Small intestine (tissue), 7 donors: ENCODE data around the gene AZIN2. TPM values are rescaled to one million over a fixed set of nuclear protein-coding genes. Genes with fewer than 3 reads are reported as not detected.
"Not testable (repeated sequence)": the region's sequence is repeated elsewhere in the genome, so short reads cannot be mapped to it uniquely, and the experiment has no call there.

Experiments
- DNase-seq, 2 donors: peaks; one replicate each; pipeline versions ENCODE4 v3.0.0 to v3.0.0-alpha.2; 2013
- FAIRE-seq: peaks from 2 replicates; lab custom pipeline; 2012; peaks lifted over from hg19 to GRCh38; lab: Jason Lieb, UNC
- H3K27ac ChIP-seq, 3 donors: one replicate each; pipeline ENCODE4 v1.5.1; 2013; ENCODE audit warnings: low read length in 2 of 3, mild to moderate bottlenecking in 2 of 3, control low read depth in 1 of 3, inconsistent platforms in 1 of 3, low read depth in 1 of 3, moderate library complexity in 1 of 3
- H3K27me3 ChIP-seq, 3 donors: one replicate each; pipeline ENCODE4 v1.6.1; 2013; ENCODE audit warnings: low read length in 3 of 3, inconsistent platforms in 1 of 3; ENCODE audit not compliant: control insufficient read depth in 3 of 3, insufficient read depth in 3 of 3
- H3K36me3 ChIP-seq, 3 donors: one replicate each; pipeline ENCODE4 v1.6.1; 2013; ENCODE audit warnings: low read length in 3 of 3, inconsistent platforms in 1 of 3, low read depth in 1 of 3, mild to moderate bottlenecking in 1 of 3, moderate library complexity in 1 of 3; ENCODE audit not compliant: control insufficient read depth in 3 of 3, insufficient read depth in 2 of 3
- H3K4me1 ChIP-seq, 3 donors: one replicate each; pipeline ENCODE4 v1.6.1; 2013; ENCODE audit warnings: low read length in 2 of 3, inconsistent platforms in 1 of 3, low read depth in 1 of 3, mild to moderate bottlenecking in 1 of 3, moderate library complexity in 1 of 3; ENCODE audit not compliant: control insufficient read depth in 3 of 3, insufficient read depth in 2 of 3
- H3K4me3 ChIP-seq, 3 donors: one replicate each; pipeline ENCODE4 v1.5.1; 2013; ENCODE audit warnings: low read length in 3 of 3, control low read depth in 1 of 3, inconsistent platforms in 1 of 3, low read depth in 1 of 3, mild to moderate bottlenecking in 1 of 3, moderate library complexity in 1 of 3
- H3K9me3 ChIP-seq, 2 donors: one replicate each; pipeline ENCODE4 v1.6.1; 2013; ENCODE audit warnings: low read depth in 1 of 2, low read length in 1 of 2; ENCODE audit not compliant: control insufficient read depth in 2 of 2, insufficient read depth in 1 of 2
- WGBS, 3 donors: extraction: QIAGEN DNeasy Blood & Tissue Kit; methylation state at CpG; one replicate each; pipeline ENCODE4 v1.1.7; 2013; 5-methylcytosine and 5-hydroxymethylcytosine counted together
- polyA plus RNA-seq, 4 donors: library from polyadenylated mRNA; stranded (reverse) in 3 of 4; unstranded in 1 of 4; fragments of 200-250 nt in 3 of 4; fragments of 120-200 nt in 1 of 4; gene quantifications; one replicate each; pipeline versions ENCODE4 v1.2.1 to v1.2.3, GENCODE V29; 2013
- donor health status: healthy with polysubstance abuse.
- donor health status: control.
- donor health status: control.
- donor health status: Bipolar disorder and iron deficiency.
- donor health status: healthy.

The AZIN2 gene
- polyA plus RNA-seq, 4 donors = 1.1 to 1.6 (median 1.5) TPM; not detected in 1

GRCh38 chr1:33121728-33122127 lies 40.8 kb downstream of the AZIN2 start:
- no peak for DNase-seq
- H3K27ac ChIP-seq = no peak overlapping the region
- H3K9me3 ChIP-seq = no peaks in the 10 kb centered on the region
- no peaks in the 10 kb centered on the region for H3K36me3 ChIP-seq
- no peak for FAIRE-seq
- no peak overlapping the region for H3K4me3 ChIP-seq
- no peaks in the 10 kb centered on the region for H3K27me3 ChIP-seq
- 66 to 87% (median 80%) methylated on average over 5 of the region's 5 CpGs for WGBS, 3 donors
- H3K4me1 ChIP-seq = peaks cover 0 to 5% (median 4%) of the 10 kb centered on the region in 3 donors

GRCh38 chr1:33122483-33123178 lies 41.7 kb downstream of the AZIN2 start:
- no peaks in the 10 kb centered on the region for H3K27me3 ChIP-seq
- WGBS, 3 donors = 70 to 81% (median 78%) methylated on average over 7 of the region's 7 CpGs
- peaks cover 0 to 5% (median 4%) of the 10 kb centered on the region in 3 donors for H3K4me1 ChIP-seq
- H3K27ac ChIP-seq = no peak overlapping the region
- H3K9me3 ChIP-seq = no peaks in the 10 kb centered on the region
- no peaks in the 10 kb centered on the region for H3K36me3 ChIP-seq
- DNase-seq = no peak
- H3K4me3 ChIP-seq = no peak overlapping the region
- no peak for FAIRE-seq

- no peak overlapping the region for H3K27ac ChIP-seq
- no peak for DNase-seq
- no peaks in the 10 kb centered on the region for H3K9me3 ChIP-seq
- H3K4me1 ChIP-seq = peaks cover 0 to 5% (median 4%) of the 10 kb centered on the region in 3 donors
- 70 to 81% (median 74%) methylated on average over 3 of the region's 3 CpGs for WGBS, 3 donors
- H3K27me3 ChIP-seq = no peaks in the 10 kb centered on the region
- no peak for FAIRE-seq
- no peaks in the 10 kb centered on the region for H3K36me3 ChIP-seq
- H3K4me3 ChIP-seq = no peak overlapping the region
Observed at GRCh38 chr1:33123266-33123665, 42.3 kb downstream of the AZIN2 start.

- not testable (repeated sequence) for H3K36me3 ChIP-seq, FAIRE-seq, H3K4me3 ChIP-seq, H3K9me3 ChIP-seq, H3K4me1 ChIP-seq, H3K27ac ChIP-seq, H3K27me3 ChIP-seq, DNase-seq
- 94 to 98% (median 95%) methylated on average over 4 of the region's 4 CpGs for WGBS, 3 donors
Observed at GRCh38 chr1:33124647-33125046, 43.7 kb downstream of the AZIN2 start.

GRCh38 chr1:33126411-33127000 lies 45.6 kb downstream of the AZIN2 start:
- WGBS, 3 donors = 25 to 30% (median 28%) methylated on average over 9 of the region's 9 CpGs
- H3K4me3 ChIP-seq = peak overlapping the region; percentile 58 to 80 (median 78)
- no peak for DNase-seq
- FAIRE-seq = no peak
- peak overlapping the region; percentile 78 to 92 (median 85) for H3K27ac ChIP-seq
- H3K4me1 ChIP-seq = peaks cover 0 to 7% (median 4%) of the 10 kb centered on the region in 3 donors
- H3K9me3 ChIP-seq = no peaks in the 10 kb centered on the region
- no peaks in the 10 kb centered on the region for H3K36me3 ChIP-seq
- H3K27me3 ChIP-seq = peaks cover 0 to 2% (median 0%) of the 10 kb centered on the region in 3 donors

- Histone ChIP-seq H3K4me1 (peaks cover 0 to 7% (median 4%) of the 10 kb centered on the region in 3 donors), H3K27me3 (peaks cover 0 to 2% (median 0%) of the 10 kb centered on the region in 3 donors), H3K9me3 (no peaks in the 10 kb centered on the region), H3K36me3 (no peaks in the 10 kb centered on the region), H3K4me3 (peak overlapping the region; percentile 58 to 80 (median 78)), H3K27ac (peak overlapping the region; percentile 78 to 92 (median 85))
- DNase-seq (peak; percentile 100), FAIRE-seq (peak; percentile 92)
- 1 to 3% (median 1%) methylated on average over 44 of the region's 44 CpGs for WGBS, 3 donors
Observed at GRCh38 chr1:33127001-33127823, 46.3 kb downstream of the AZIN2 start.

GRCh38 chr1:33128781-33129180 lies 47.8 kb downstream of the AZIN2 start:
- Histone ChIP-seq H3K27me3 (peaks cover 0 to 2% (median 0%) of the 10 kb centered on the region in 3 donors), H3K9me3 (no peaks in the 10 kb centered on the region), H3K27ac (no peak overlapping the region), H3K4me3 (no peak overlapping the region), H3K36me3 (no peaks in the 10 kb centered on the region), H3K4me1 (peaks cover 0 to 7% (median 4%) of the 10 kb centered on the region in 3 donors)
- FAIRE-seq (no peak), DNase-seq (no peak)
- 75 to 81% (median 77%) methylated on average over 4 of the region's 4 CpGs for WGBS, 3 donors

GRCh38 chr1:33130297-33130696 lies 49.3 kb downstream of the AZIN2 start:
- DNase-seq (peak in 1 of 2 donors; percentile 5), FAIRE-seq (no peak)
- 72 to 77% (median 72%) methylated on average over 4 of the region's 4 CpGs for WGBS, 3 donors
- Histone ChIP-seq H3K27me3 (peaks cover 0 to 2% (median 0%) of the 10 kb centered on the region in 3 donors), H3K4me1 (peaks cover 0 to 7% (median 4%) of the 10 kb centered on the region in 3 donors), H3K9me3 (no peaks in the 10 kb centered on the region), H3K36me3 (no peaks in the 10 kb centered on the region), H3K4me3 (no peak overlapping the region), H3K27ac (no peak overlapping the region)
